ENCODE measurements around the gene DLG2.

DNA sequence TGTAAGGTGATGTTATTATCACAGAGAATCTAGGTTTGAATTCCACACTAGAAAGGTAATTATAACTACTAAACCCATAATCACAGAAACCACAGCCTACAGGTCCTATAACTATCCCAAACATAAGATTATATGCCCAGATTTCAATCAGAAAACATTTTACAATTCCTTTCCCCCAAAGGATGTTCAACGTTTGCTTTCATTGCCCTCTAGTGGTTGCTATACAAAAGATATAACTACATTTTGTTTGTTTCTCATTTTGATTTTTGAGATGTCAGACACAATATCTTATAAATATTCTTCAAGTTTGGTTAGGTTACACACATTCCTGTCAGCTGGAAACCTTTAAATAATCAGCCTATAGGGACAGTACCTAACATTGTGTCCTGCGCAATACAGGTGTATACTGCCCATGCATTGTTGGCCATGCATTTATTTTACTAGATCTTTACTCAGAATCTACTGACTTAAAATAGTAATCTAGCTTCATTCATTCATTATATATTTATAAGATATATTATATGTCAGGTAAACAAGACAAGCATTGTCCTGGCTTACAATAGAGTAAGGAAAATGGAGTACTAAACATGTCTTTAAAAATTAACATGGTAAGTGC is 1810.5 kb downstream of the DLG2 start:
- TF ChIP-seq, protein P1, sequence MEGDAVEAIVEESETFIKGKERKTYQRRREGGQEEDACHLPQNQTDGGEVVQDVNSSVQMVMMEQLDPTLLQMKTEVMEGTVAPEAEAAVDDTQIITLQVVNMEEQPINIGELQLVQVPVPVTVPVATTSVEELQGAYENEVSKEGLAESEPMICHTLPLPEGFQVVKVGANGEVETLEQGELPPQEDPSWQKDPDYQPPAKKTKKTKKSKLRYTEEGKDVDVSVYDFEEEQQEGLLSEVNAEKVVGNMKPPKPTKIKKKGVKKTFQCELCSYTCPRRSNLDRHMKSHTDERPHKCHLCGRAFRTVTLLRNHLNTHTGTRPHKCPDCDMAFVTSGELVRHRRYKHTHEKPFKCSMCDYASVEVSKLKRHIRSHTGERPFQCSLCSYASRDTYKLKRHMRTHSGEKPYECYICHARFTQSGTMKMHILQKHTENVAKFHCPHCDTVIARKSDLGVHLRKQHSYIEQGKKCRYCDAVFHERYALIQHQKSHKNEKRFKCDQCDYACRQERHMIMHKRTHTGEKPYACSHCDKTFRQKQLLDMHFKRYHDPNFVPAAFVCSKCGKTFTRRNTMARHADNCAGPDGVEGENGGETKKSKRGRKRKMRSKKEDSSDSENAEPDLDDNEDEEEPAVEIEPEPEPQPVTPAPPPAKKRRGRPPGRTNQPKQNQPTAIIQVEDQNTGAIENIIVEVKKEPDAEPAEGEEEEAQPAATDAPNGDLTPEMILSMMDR (conservative IDR thresholded peaks at IDR 0.05 in 1 of 2, IDR thresholded peaks at IDR 0.05 in 1 of 2; ENCODE audit: extremely low read depth in 1 of 2, insufficient read depth in 1 of 2, low read depth in 1 of 2, low read length in 2 of 2) = peak; percentile 56 to 63
- no peak for TF ChIP-seq EZH2 (IDR thresholded peaks at IDR 0.05; ENCODE audit: borderline replicate concordance, low read length)
